MCF 10A (cell line): Measurements from ENCODE around the gene TPGS1. TPM values are rescaled to one million over a fixed set of nuclear protein-coding genes. Genes with fewer than 3 reads are reported as not detected.

Experiments
- BruUV-seq: library from RNA; stranded (reverse); fragments of 400-500 nt; replicated peaks from 2 replicates; lab custom pipeline; 2021; lab: Mats Ljungman, UMichigan
- CTCF ChIA-PET: fragments of 300-600 bp; sonication (Branson Sonifier 250); formaldehyde crosslinking; extraction: SDS; loops from one replicate; lab custom pipeline; 2021; ENCODE audit warnings: antibody characterized with exemption, inconsistent platforms; lab: Yijun Ruan, JAX
- POLR2A ChIA-PET: fragments of 300-600, 350-650 bp; sonication (Branson Sonifier 250); formaldehyde crosslinking; extraction: SDS; loops from one replicate; lab custom pipeline; 2020; ENCODE audit warnings: antibody characterized with exemption, inconsistent platforms; lab: Yijun Ruan, JAX
- DNase-seq: peaks from one replicate; pipeline ENCODE4 v3.0.0-alpha.2; 2018; ENCODE audit not compliant: unreplicated experiment
- H3K27ac Mint-ChIP-seq: one replicate; pipeline ENCODE4 v1.8.0; 2022; ENCODE audit warnings: mild to moderate bottlenecking, low read depth, mixed read lengths; ENCODE audit not compliant: unreplicated experiment
- H3K27me3 Mint-ChIP-seq: one replicate; pipeline ENCODE4 v1.8.0; 2022; ENCODE audit warnings: mixed read lengths; ENCODE audit not compliant: insufficient read depth, unreplicated experiment
- H3K36me3 Mint-ChIP-seq: one replicate; pipeline ENCODE4 v1.8.0; 2022; ENCODE audit warnings: mild to moderate bottlenecking, moderate library complexity, mixed read lengths; ENCODE audit not compliant: insufficient read depth, unreplicated experiment
- H3K4me1 Mint-ChIP-seq: one replicate; pipeline ENCODE4 v1.8.0; 2022; ENCODE audit warnings: mixed read lengths; ENCODE audit not compliant: insufficient read depth, unreplicated experiment
- H3K4me3 Mint-ChIP-seq: one replicate; pipeline ENCODE4 v1.8.0; 2022; ENCODE audit warnings: mild to moderate bottlenecking, moderate library complexity, mixed read lengths; ENCODE audit not compliant: unreplicated experiment
- H3K9me3 Mint-ChIP-seq: one replicate; pipeline ENCODE4 v1.8.0; 2022; ENCODE audit warnings: mixed read lengths; ENCODE audit not compliant: unreplicated experiment
- CTCF ChIP-seq: fragments of 200-600 bp; IDR thresholded peaks from one replicate; pipeline ENCODE4 v1.8.0; 2022; ENCODE audit warnings: antibody characterized with exemption, mild to moderate bottlenecking; ENCODE audit not compliant: unreplicated experiment
- intact Hi-C: fragments of 100-400 bp; cut with micrococcal nuclease; formaldehyde crosslinking; loops from 2 replicates; pipeline ENCODE4 v1.14.1; 2022
- total RNA-seq: library from RNA; stranded (reverse); gene quantifications from 2 replicates; pipeline ENCODE4 v1.2.3, GENCODE V29; 2022

Gene TPGS1
- total RNA-seq, 1 experiment from 2014 or later: 11.9 TPM

GRCh38 chr19:566844-567243, 59.5 kb downstream of the TPGS1 start:
- BruUV-seq: no TSS peak
- intact Hi-C loops: no loop called here
- no peak overlapping the region for H3K4me3 Mint-ChIP-seq
- H3K4me1 Mint-ChIP-seq: peaks cover 6% of the 10 kb centered on the region
- TF ChIP-seq CTCF: no peak
- H3K36me3 Mint-ChIP-seq: no peaks in the 10 kb centered on the region
- H3K27ac Mint-ChIP-seq: no peak overlapping the region
- DNase-seq: no peak
- ChIA-PET POLR2A (no interaction called here), CTCF (interaction anchor here (0.5 kb wide), 1 partner anchor 32 kb away, joined by 3 read pairs; no protein-coding TSS in a partner anchor)
- no peaks in the 10 kb centered on the region for H3K27me3 Mint-ChIP-seq
- H3K9me3 Mint-ChIP-seq: no peaks in the 10 kb centered on the region

GRCh38 chr19:567296-567900, 60.1 kb downstream of the TPGS1 start:
- peaks cover 6% of the 10 kb centered on the region for H3K4me1 Mint-ChIP-seq
- no peaks in the 10 kb centered on the region for H3K27me3 Mint-ChIP-seq
- H3K27ac Mint-ChIP-seq: no peak overlapping the region
- no peaks in the 10 kb centered on the region for H3K36me3 Mint-ChIP-seq
- BruUV-seq: no TSS peak
- intact Hi-C loops: no loop called here
- no peak overlapping the region for H3K4me3 Mint-ChIP-seq
- CTCF ChIA-PET: no interaction called here
- TF ChIP-seq CTCF: no peak
- POLR2A ChIA-PET: no interaction called here
- no peaks in the 10 kb centered on the region for H3K9me3 Mint-ChIP-seq
- DNase-seq: no peak

Other genes starting within 250 kb of the TPGS1 start
- 5.4 and 9.4 TPM in 2 replicates for gene PLPP2, start 216.1 kb upstream of the TPGS1 start, total RNA-seq
- 24.2 TPM in 2 replicates for gene MIER2, start 162.7 kb upstream of the TPGS1 start, total RNA-seq
- 0.49 and 0.88 TPM in 2 replicates for gene C2CD4C, start 98.3 kb upstream of the TPGS1 start, total RNA-seq
- gene SHC2, start 46.5 kb upstream of the TPGS1 start, total RNA-seq: 0.77 and 2.8 TPM in 2 replicates
- 0.25 and 0.47 TPM in 2 replicates for gene MADCAM1, start 11.0 kb upstream of the TPGS1 start, total RNA-seq
- 49.7 and 61.3 TPM in 2 replicates for gene CDC34, start 24.3 kb downstream of the TPGS1 start, total RNA-seq
- not detected in 2 replicates for gene GZMM, start 36.6 kb downstream of the TPGS1 start, total RNA-seq
- 550 and 557 TPM in 2 replicates for gene BSG, start 65.1 kb downstream of the TPGS1 start, total RNA-seq
- gene HCN2, start 82.4 kb downstream of the TPGS1 start, total RNA-seq: 0.68 and 1.2 TPM in 2 replicates
- gene POLRMT, start 126.0 kb downstream of the TPGS1 start, total RNA-seq: 36.9 and 40.9 TPM in 2 replicates
- not detected in 2 replicates for gene FGF22, start 132.4 kb downstream of the TPGS1 start, total RNA-seq
- 53.9 and 68.0 TPM in 2 replicates for gene RNF126, start 155.7 kb downstream of the TPGS1 start, total RNA-seq
- gene FSTL3, start 168.9 kb downstream of the TPGS1 start, total RNA-seq: 172 and 183 TPM in 2 replicates
- not detected in 2 replicates for gene PRSS57, start 188.0 kb downstream of the TPGS1 start, total RNA-seq
- gene PALM, start 201.4 kb downstream of the TPGS1 start, total RNA-seq: 0.44 TPM in 1 of 2 replicates, not detected in the other
- 33.7 and 35.0 TPM in 2 replicates for gene MISP, start 243.6 kb downstream of the TPGS1 start, total RNA-seq